ENCODE data around the gene SPC24.
"Not testable (repeated sequence)": the region's sequence is repeated elsewhere in the genome, so short reads cannot be mapped to it uniquely, and the experiment has no call there.

The SPC24 gene

DNA sequence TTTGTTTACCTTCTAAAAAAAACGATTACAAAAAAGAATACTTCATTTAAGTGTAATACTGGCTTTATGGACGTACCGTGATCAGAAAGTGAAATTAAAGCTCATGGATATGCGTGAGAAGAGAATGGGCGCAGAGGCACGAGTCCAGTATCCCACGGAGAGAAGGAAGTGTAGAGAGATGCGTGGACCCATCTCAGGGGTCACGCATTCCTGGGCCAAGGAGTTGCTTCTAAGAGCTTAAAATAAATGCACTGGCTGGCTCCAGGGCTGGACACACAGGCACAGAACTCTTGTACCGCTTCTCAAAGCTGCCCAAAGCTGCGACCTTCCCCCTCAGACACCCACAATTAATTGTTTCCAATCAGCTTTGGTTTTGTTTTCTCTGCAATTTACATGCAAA lies 8.7 kb upstream of the SPC24 start:
- DNase-seq (ENCODE audit: low read depth, low spot score) = no peak
- no peak overlapping the region for H3K4me3 ChIP-seq (ENCODE audit: low read depth, low read length)
- ChIA-PET POLR2A (interaction anchor here (0.7 to 1.7 kb wide), 2 partner anchors 9 to 59 kb away, joined by 3 to 6 read pairs; partner anchors contain the start of gene SPC24), CTCF (interaction anchor here (1.2 to 1.5 kb wide), 3 partner anchors 10 to 38 kb away, joined by 3 to 6 read pairs (median 6); no protein-coding TSS in a partner anchor)
- no peak for TF ChIP-seq CTCF (IDR thresholded peaks at IDR 0.05; ENCODE audit: insufficient read depth, low read length, missing control alignments)

- CTCF ChIA-PET; DNase-seq (ENCODE audit: low read depth, low spot score); H3K4me3 ChIP-seq (ENCODE audit: low read depth, low read length); POLR2A ChIA-PET: not testable (repeated sequence)
These were observed 4.8 kb upstream of the SPC24 start for GRCh38 chr19:11160440-11160768.

GRCh38 chr19:11159598-11160439 lies 4.2 kb upstream of the SPC24 start:
- TF ChIP-seq CTCF (IDR thresholded peaks at IDR 0.05; ENCODE audit: insufficient read depth, low read length, missing control alignments) = no peak
- ChIA-PET CTCF (no interaction called here), POLR2A (no interaction called here)
- H3K4me3 ChIP-seq (ENCODE audit: low read depth, low read length) = no peak overlapping the region
- DNase-seq (ENCODE audit: low read depth, low spot score) = no peak

- H3K4me3 ChIP-seq (ENCODE audit: low read depth, low read length) = peak overlapping the region; percentile 93
- ChIA-PET CTCF (interaction anchor here (1.0 to 3.2 kb wide), 4 partner anchors 10 to 29 kb away, joined by 3 to 11 read pairs (median 6); no protein-coding TSS in a partner anchor), POLR2A (interaction anchor here (1.3 to 1.7 kb wide), 2 partner anchors 10 to 213 kb away, joined by 3 to 6 read pairs; no protein-coding TSS in a partner anchor)
- DNase-seq (ENCODE audit: low read depth, low spot score) = no peak
- TF ChIP-seq CTCF (IDR thresholded peaks at IDR 0.05; ENCODE audit: insufficient read depth, low read length, missing control alignments) = no peak
These were observed 917 bp downstream of the SPC24 start for GRCh38 chr19:11154683-11155047.

GRCh38 chr19:11152318-11153062 lies 3.1 kb downstream of the SPC24 start:
- no peak overlapping the region for H3K4me3 ChIP-seq (ENCODE audit: low read depth, low read length)
- no peak for TF ChIP-seq CTCF (IDR thresholded peaks at IDR 0.05; ENCODE audit: insufficient read depth, low read length, missing control alignments)
- no peak for DNase-seq (ENCODE audit: low read depth, low spot score)
- CTCF ChIA-PET = interaction anchor here (1.1 to 1.9 kb wide), 4 partner anchors 11 to 35 kb away, joined by 3 to 5 read pairs (median 4); no protein-coding TSS in a partner anchor
- POLR2A ChIA-PET = interaction anchor here (0.8 kb wide), 1 partner anchor 13 kb away, joined by 4 read pairs; no protein-coding TSS in a partner anchor

- no peak overlapping the region for H3K4me3 ChIP-seq (ENCODE audit: low read depth, low read length)
- no peak for TF ChIP-seq CTCF (IDR thresholded peaks at IDR 0.05; ENCODE audit: insufficient read depth, low read length, missing control alignments)
- ChIA-PET CTCF (interaction anchor here (0.6 to 1.9 kb wide), 4 partner anchors 12 to 55 kb away, joined by 3 to 4 read pairs (median 4); no protein-coding TSS in a partner anchor), POLR2A (no interaction called here)
- no peak for DNase-seq (ENCODE audit: low read depth, low spot score)
These were observed 4.4 kb downstream of the SPC24 start for GRCh38 chr19:11151181-11151580.
